GM21526 (cell line): ENCODE data around the gene FRYL.

ENCODE experiments used
- ATAC-seq: cut with Tn5 transposase; IDR thresholded peaks from one replicate; pipeline ENCODE4 v1.9.1; 2021; ENCODE audit warnings: moderate library complexity; ENCODE audit not compliant: unreplicated experiment, low FRiP score

Gene FRYL

DNA sequence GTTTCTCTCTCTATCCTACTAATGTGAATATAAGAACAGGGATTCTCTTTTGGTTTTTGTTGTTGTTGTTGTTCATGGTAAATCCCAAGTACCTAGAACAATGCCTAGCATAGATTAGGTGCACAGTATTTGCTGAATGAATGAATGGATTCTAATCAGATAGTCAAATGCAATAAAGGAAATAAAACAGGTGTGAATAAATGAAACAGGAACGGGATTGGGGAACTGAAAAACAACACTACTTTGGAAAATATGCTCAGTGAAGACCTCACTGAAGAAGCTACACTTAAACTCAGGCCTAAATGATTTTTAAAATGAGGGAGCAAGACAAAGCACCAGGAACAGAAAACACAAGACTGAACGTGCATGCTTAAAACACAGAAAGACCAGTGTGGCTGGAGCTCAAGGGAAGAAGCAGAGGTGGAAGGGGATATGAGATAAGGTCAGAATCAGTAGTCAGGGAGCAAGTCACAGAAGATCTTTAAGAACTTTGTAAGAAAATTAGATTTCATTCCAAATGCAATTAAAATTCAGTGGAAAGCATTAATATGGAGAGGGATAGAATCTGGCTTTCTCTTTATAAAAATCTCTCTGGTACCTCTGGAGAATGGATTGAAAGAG lies 145.3 kb downstream of the FRYL start:
- no peak for ATAC-seq

- ATAC-seq, result no peak
Observed at GRCh38 chr4:48633657-48634056, 146.4 kb downstream of the FRYL start.

DNA sequence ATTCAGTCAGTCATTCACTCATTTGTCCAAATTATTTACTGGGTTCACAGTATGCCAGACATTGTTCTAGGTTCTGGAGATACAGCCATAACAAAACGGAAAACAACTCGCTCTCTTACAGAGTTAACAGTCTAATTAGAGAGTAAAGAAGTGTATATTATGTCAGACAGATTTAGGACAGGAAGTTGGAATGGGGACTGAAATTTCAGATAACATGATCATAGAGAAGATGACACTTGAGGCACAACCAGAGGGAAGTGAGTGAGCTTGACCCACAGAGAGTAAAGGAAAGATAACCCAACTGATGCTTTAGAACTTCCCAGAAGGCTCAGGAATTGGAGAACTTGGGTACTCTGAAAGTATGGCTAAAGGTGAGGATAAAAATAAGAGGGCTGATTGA lies 150.6 kb downstream of the FRYL start:
- ATAC-seq, result no peak

- ATAC-seq, result no peak
Observed at GRCh38 chr4:48623182-48623780, 156.8 kb downstream of the FRYL start.

DNA sequence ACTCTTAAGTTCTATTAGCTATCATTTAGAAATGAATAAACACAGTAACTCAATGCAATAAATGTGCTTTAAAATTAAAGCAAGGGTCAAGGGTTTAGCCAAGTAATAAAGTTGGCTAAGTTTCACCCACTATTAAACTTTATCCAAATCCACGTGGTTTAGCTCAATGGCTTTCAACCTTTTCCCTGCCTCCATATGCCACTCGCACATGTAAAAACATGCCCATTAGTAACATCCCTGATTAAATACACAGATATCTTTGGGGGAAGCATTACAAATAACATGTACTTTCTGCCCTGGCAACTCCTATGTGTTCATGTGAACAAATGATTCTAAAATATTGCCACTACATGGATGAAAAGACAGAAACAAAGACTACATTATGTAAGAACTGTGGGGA lies 159.2 kb downstream of the FRYL start:
- no peak for ATAC-seq

DNA sequence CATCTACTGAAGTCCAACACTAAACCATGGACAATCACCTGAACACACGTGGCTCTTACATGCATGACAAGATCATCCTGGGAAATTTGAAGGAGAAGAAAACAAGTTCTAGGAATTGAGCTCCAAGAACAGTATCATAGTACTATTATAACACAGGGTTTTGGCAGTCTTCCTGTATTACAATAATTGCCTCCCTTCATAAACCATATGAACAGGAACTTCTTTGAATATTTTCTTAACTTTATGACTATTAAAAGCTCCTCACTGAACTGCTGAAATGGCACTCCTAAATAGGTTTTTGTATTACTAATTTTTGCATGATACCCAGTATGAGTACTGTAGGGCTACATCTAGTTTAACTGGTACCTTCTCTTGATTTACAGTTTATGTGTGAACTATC lies 160.0 kb downstream of the FRYL start:
- ATAC-seq, result no peak

- no peak for ATAC-seq
Observed at GRCh38 chr4:48604527-48604926, 175.6 kb downstream of the FRYL start.

DNA sequence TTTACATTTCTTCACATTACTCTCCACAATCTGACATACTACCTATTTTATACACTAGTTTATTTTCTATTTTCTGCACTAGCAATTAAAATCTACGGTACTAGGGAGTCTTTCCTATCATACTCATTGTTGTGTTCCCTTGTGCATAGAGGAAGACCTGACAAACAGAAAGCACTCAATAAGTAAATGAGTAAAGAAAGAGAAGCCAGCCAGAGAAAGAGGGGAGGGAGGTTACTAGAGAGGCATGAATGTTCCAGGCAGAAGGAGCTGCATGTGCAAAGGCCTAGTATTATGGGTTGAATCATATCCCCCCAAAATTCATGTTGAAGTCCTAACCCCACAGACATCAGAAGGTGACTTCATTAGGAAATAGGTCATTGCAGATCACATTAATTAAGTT lies 176.0 kb downstream of the FRYL start:
- no peak for ATAC-seq

DNA sequence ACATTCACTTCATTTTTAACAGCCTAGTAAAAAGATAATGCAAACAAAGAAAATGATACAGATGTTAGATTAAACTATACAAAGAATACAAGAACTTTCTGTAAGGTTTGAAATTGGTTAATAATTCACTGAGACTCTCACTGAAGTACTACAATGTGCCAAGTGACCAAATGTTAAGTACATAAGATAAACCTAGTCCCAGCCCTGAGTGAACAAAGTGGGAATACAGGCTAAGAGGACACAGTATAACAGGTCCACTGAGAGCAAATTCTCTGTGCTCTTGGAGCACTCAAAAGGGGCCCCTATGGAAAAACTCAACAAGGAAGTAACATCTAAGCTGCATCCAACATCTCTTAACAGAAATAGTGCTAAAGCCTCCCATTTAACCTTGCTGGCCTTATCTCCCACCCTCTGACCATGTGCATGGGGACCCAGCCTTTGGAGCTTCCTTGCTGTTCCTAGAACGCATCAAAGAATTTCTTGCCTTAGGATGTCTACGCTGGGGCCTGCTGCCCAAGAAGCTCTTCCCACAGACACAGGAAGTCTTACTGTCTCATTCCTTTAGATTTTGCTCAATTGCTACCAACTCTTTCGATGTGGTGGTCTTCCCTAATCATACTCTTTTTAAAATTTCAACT lies 176.6 kb downstream of the FRYL start:
- ATAC-seq, result no peak

GRCh38 chr4:48602763-48603162 lies 177.3 kb downstream of the FRYL start:
- no peak for ATAC-seq

DNA sequence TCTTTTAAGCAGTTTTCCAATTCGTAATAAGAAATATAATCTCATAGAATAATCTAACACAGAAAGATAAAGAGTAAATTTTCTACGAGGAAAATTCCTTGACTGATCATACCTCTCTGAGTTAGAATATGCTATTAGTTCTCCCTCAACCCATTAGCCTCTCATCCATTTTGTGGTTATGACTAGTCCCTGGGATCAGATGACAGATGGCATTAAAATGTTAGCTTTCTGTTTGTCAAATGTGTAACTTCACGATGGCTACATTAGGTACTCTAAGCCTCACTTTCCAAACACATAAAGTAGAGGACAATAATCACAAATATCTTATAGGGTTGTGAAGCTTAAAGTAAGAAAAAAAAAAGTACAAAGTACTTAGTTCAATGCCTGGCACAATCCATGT lies 177.9 kb downstream of the FRYL start:
- no peak for ATAC-seq

DNA sequence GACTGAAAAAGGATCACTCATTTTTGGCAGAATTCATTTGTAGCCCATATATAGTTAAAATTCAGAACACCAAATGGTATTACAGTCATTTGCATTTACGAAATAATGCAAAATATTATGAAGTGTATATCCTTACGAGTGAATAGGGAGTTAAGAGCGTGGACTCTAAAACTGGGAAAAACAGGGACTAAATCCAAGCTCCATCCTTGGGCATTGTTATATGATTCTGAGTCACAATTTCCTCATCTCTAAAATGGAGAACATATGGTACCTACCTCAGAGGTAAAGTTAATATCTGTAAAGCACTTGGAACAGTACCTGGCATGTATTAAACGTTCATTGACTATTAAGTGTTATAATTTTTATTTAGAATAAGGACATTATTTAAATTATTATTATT lies 183.7 kb downstream of the FRYL start:
- ATAC-seq, result no peak

DNA sequence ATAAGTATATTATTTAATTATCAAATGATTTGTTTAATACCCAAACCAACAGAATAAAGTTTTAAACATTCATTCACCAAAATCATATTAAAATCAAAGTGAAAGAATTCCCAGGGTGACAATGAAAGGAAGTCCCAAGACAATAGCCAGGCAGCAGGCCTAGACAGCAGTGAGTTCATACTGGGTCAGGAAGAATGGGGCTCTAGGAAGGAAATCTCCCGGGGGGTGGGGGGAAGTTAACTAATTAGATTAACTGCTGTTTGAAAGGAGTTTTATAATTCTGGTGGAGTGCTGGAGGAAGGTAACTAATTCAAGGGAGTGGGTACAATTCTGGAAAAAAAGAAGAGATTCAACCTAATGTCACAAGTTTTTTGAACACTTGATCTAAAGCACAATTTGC lies 185.9 kb downstream of the FRYL start:
- ATAC-seq, result no peak

GRCh38 chr4:48591372-48591771 lies 188.7 kb downstream of the FRYL start:
- ATAC-seq, result no peak

DNA sequence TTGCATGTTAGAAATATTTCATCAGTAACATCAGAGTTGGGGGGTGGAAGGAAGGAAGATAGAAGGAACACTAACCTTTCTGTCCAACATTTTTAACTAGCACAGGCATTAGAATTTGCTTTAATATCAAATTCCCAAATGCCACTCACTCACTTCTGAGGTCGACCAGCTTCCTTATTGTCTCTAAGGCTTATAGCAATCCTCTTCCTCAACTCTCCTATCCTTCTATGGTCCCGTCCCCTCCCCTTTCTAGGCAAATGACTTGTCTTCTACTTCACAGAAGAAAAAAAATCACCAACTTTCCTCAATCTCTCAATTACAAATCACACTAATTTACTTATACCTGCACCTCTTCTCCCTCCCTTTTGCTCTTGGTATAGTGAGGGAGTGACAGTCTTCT lies 189.2 kb downstream of the FRYL start:
- no peak for ATAC-seq

GRCh38 chr4:48589098-48589445 lies 191.0 kb downstream of the FRYL start:
- ATAC-seq, result no peak

GRCh38 chr4:48588230-48589097 lies 191.6 kb downstream of the FRYL start:
- ATAC-seq, result no peak

DNA sequence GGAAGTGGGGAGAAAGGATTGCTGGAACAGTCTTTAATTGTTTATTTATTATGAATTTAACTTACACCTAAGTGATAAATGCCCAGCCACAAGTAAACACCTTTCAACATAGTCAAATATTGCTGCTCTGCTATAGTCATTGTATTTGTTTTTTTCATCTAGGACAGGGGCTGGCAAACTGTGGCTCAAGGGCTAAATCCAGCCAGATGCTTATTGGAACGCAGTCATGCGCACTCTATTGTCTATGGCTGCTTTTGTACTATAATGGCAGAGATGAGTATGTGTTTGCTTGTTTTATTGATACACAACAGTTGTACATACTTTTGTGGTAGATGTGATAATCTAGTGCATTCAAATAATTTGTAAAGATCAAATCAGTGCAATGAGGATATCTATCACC lies 194.7 kb downstream of the FRYL start:
- ATAC-seq, result no peak

GRCh38 chr4:48578132-48578968 lies 201.7 kb downstream of the FRYL start:
- peak; percentile 68 for ATAC-seq

- ATAC-seq, result no peak
Observed at GRCh38 chr4:48575964-48576363, 204.1 kb downstream of the FRYL start.

GRCh38 chr4:48571471-48571870 lies 208.6 kb downstream of the FRYL start:
- ATAC-seq, result no peak
